ENCODE measurements around the gene JAKMIP2. TPM values are rescaled to one million over a fixed set of nuclear protein-coding genes. Genes with fewer than 3 reads are reported as not detected.

Gene JAKMIP2
- total RNA-seq, 5 donors from 2014 or later (not counting 1 experiment from before 2014, with no cell fraction given), result 1.8 to 8.3 (median 5.7) TPM

- H3K27me3 Mint-ChIP-seq, result no peaks in the 10 kb centered on the region
- 69% methylated on average over 3 of the region's 4 CpGs for WGBS (ENCODE audit: insufficient coverage)
- H3K4me1 Mint-ChIP-seq, result peaks cover 0 to 4% (median 0%) of the 10 kb centered on the region in 3 donors
- peaks cover 4% of the 10 kb centered on the region for H3K36me3 Mint-ChIP-seq
- no peak overlapping the region for H3K4me3 Mint-ChIP-seq
- Histone ChIP-seq H3K36me3 (ENCODE audit: control insufficient read depth in 2 of 2, extremely low read depth in 1 of 2, insufficient read depth in 1 of 2, low read length in 1 of 2) (no peaks in the 10 kb centered on the region), H3K4me1 (ENCODE audit: control insufficient read depth in 1 of 2, extremely low read depth in 1 of 2, insufficient read depth in 2 of 2, low read length in 2 of 2) (no peaks in the 10 kb centered on the region), H3K27ac (ENCODE audit: low read length) (no peak overlapping the region), H3K27me3 (replicated peaks in 1 of 2; ENCODE audit: control insufficient read depth in 2 of 2, extremely low read depth in 1 of 2, insufficient read depth in 2 of 2, low read length in 1 of 2) (no peaks in the 10 kb centered on the region), H3K4me3 (ENCODE audit: control insufficient read depth in 1 of 2, extremely low read depth in 1 of 2, low read length in 1 of 2) (no peak overlapping the region), H3K9me3 (no peaks in the 10 kb centered on the region)
- CTCF ChIA-PET, result no interaction called here
- no peak for ATAC-seq (replicated peaks in 1 of 4)
- H3K27ac Mint-ChIP-seq, result no peak overlapping the region
- POLR2A ChIA-PET, result no interaction called here
- no peak for DNase-seq
- no peaks in the 10 kb centered on the region for H3K9me3 Mint-ChIP-seq
Observed at GRCh38 chr5:147763791-147764525, 18.6 kb downstream of the JAKMIP2 start.

- Mint-ChIP-seq H3K4me1 (peaks cover 0 to 5% (median 0%) of the 10 kb centered on the region in 3 donors), H3K27me3 (no peaks in the 10 kb centered on the region), H3K9me3 (no peaks in the 10 kb centered on the region), H3K27ac (no peak overlapping the region), H3K36me3 (peaks cover 4% of the 10 kb centered on the region), H3K4me3 (no peak overlapping the region)
- WGBS (ENCODE audit: insufficient coverage), result 88% methylated on average over 1 of the region's 2 CpGs
- DNase-seq (no peak), ATAC-seq (replicated peaks in 1 of 4) (no peak)
- Histone ChIP-seq H3K9me3 (no peaks in the 10 kb centered on the region), H3K27ac (ENCODE audit: low read length) (no peak overlapping the region), H3K36me3 (ENCODE audit: control insufficient read depth in 2 of 2, extremely low read depth in 1 of 2, insufficient read depth in 1 of 2, low read length in 1 of 2) (no peaks in the 10 kb centered on the region), H3K4me3 (ENCODE audit: control insufficient read depth in 1 of 2, extremely low read depth in 1 of 2, low read length in 1 of 2) (no peak overlapping the region), H3K4me1 (ENCODE audit: control insufficient read depth in 1 of 2, extremely low read depth in 1 of 2, insufficient read depth in 2 of 2, low read length in 2 of 2) (no peaks in the 10 kb centered on the region), H3K27me3 (replicated peaks in 1 of 2; ENCODE audit: control insufficient read depth in 2 of 2, extremely low read depth in 1 of 2, insufficient read depth in 2 of 2, low read length in 1 of 2) (no peaks in the 10 kb centered on the region)
- ChIA-PET CTCF (no interaction called here), POLR2A (no interaction called here)
Observed at GRCh38 chr5:147760086-147760875, 22.2 kb downstream of the JAKMIP2 start.

- H3K4me1 ChIP-seq (ENCODE audit: control insufficient read depth in 1 of 2, extremely low read depth in 1 of 2, insufficient read depth in 2 of 2, low read length in 2 of 2), result no peaks in the 10 kb centered on the region
- WGBS (ENCODE audit: insufficient coverage), result 75% methylated on average over 1 of the region's 1 CpG
- Mint-ChIP-seq H3K9me3 (no peaks in the 10 kb centered on the region), H3K27ac (no peak overlapping the region), H3K36me3 (peaks cover 4% of the 10 kb centered on the region), H3K27me3 (no peaks in the 10 kb centered on the region), H3K4me3 (no peak overlapping the region), H3K4me1 (peaks cover 0 to 5% (median 0%) of the 10 kb centered on the region in 3 donors)
- no peaks in the 10 kb centered on the region for H3K36me3 ChIP-seq (ENCODE audit: control insufficient read depth in 2 of 2, extremely low read depth in 1 of 2, insufficient read depth in 1 of 2, low read length in 1 of 2)
- H3K4me3 ChIP-seq (ENCODE audit: control insufficient read depth in 1 of 2, extremely low read depth in 1 of 2, low read length in 1 of 2), result no peak overlapping the region
- ATAC-seq (replicated peaks in 1 of 4) (no peak), DNase-seq (no peak)
- ChIA-PET CTCF (no interaction called here), POLR2A (no interaction called here)
- H3K27ac ChIP-seq (ENCODE audit: low read length), result no peak overlapping the region
- no peaks in the 10 kb centered on the region for H3K9me3 ChIP-seq
- H3K27me3 ChIP-seq (replicated peaks in 1 of 2; ENCODE audit: control insufficient read depth in 2 of 2, extremely low read depth in 1 of 2, insufficient read depth in 2 of 2, low read length in 1 of 2), result no peaks in the 10 kb centered on the region
Observed at GRCh38 chr5:147759441-147759840, 23.1 kb downstream of the JAKMIP2 start.

- Mint-ChIP-seq H3K9me3 (no peaks in the 10 kb centered on the region), H3K27me3 (no peaks in the 10 kb centered on the region), H3K27ac (no peak overlapping the region), H3K36me3 (peaks cover 15% of the 10 kb centered on the region), H3K4me1 (peaks cover 0 to 1% (median 0%) of the 10 kb centered on the region in 3 donors), H3K4me3 (no peak overlapping the region)
- H3K9me3 ChIP-seq, result no peaks in the 10 kb centered on the region
- CTCF ChIA-PET, result no interaction called here
- POLR2A ChIA-PET, result no interaction called here
- H3K4me1 ChIP-seq (ENCODE audit: control insufficient read depth in 1 of 2, extremely low read depth in 1 of 2, insufficient read depth in 2 of 2, low read length in 2 of 2), result no peaks in the 10 kb centered on the region
- H3K36me3 ChIP-seq (ENCODE audit: control insufficient read depth in 2 of 2, extremely low read depth in 1 of 2, insufficient read depth in 1 of 2, low read length in 1 of 2), result no peaks in the 10 kb centered on the region
- no peak for DNase-seq
- H3K27me3 ChIP-seq (replicated peaks in 1 of 2; ENCODE audit: control insufficient read depth in 2 of 2, extremely low read depth in 1 of 2, insufficient read depth in 2 of 2, low read length in 1 of 2), result no peaks in the 10 kb centered on the region
- ATAC-seq (replicated peaks in 1 of 4), result no peak
- H3K27ac ChIP-seq (ENCODE audit: low read length), result no peak overlapping the region
- no peak overlapping the region for H3K4me3 ChIP-seq (ENCODE audit: control insufficient read depth in 1 of 2, extremely low read depth in 1 of 2, low read length in 1 of 2)
Observed at GRCh38 chr5:147756566-147756965, 26.0 kb downstream of the JAKMIP2 start.

- peaks cover 21% of the 10 kb centered on the region for H3K36me3 Mint-ChIP-seq
- no peaks in the 10 kb centered on the region for H3K9me3 ChIP-seq
- no peaks in the 10 kb centered on the region for H3K27me3 ChIP-seq (replicated peaks in 1 of 2; ENCODE audit: control insufficient read depth in 2 of 2, extremely low read depth in 1 of 2, insufficient read depth in 2 of 2, low read length in 1 of 2)
- H3K27ac ChIP-seq (ENCODE audit: low read length), result no peak overlapping the region
- ChIA-PET POLR2A (no interaction called here), CTCF (no interaction called here)
- peaks cover 0 to 1% (median 0%) of the 10 kb centered on the region in 3 donors for H3K4me1 Mint-ChIP-seq
- H3K27me3 Mint-ChIP-seq, result no peaks in the 10 kb centered on the region
- no peaks in the 10 kb centered on the region for H3K9me3 Mint-ChIP-seq
- H3K4me1 ChIP-seq (ENCODE audit: control insufficient read depth in 1 of 2, extremely low read depth in 1 of 2, insufficient read depth in 2 of 2, low read length in 2 of 2), result no peaks in the 10 kb centered on the region
- H3K4me3 Mint-ChIP-seq, result no peak overlapping the region
- H3K27ac Mint-ChIP-seq, result no peak overlapping the region
- ATAC-seq (replicated peaks in 1 of 4), result no peak
- no peak for DNase-seq
- no peaks in the 10 kb centered on the region for H3K36me3 ChIP-seq (ENCODE audit: control insufficient read depth in 2 of 2, extremely low read depth in 1 of 2, insufficient read depth in 1 of 2, low read length in 1 of 2)
- no peak overlapping the region for H3K4me3 ChIP-seq (ENCODE audit: control insufficient read depth in 1 of 2, extremely low read depth in 1 of 2, low read length in 1 of 2)
- no CpG with 5 or more reads among the region's 3 CpGs for WGBS (ENCODE audit: insufficient coverage)
Observed at GRCh38 chr5:147754372-147755122, 28.0 kb downstream of the JAKMIP2 start.

GRCh38 chr5:147753765-147754164 is 28.8 kb downstream of the JAKMIP2 start:
- CTCF ChIA-PET, result no interaction called here
- ATAC-seq (replicated peaks in 1 of 4), result no peak

More at GRCh38 chr5:147753765-147754164, 28.8 kb downstream of the JAKMIP2 start:
- no peaks in the 10 kb centered on the region for H3K27me3 ChIP-seq (replicated peaks in 1 of 2; ENCODE audit: control insufficient read depth in 2 of 2, extremely low read depth in 1 of 2, insufficient read depth in 2 of 2, low read length in 1 of 2)
- Mint-ChIP-seq H3K27me3 (no peaks in the 10 kb centered on the region), H3K36me3 (peaks cover 21% of the 10 kb centered on the region), H3K9me3 (no peaks in the 10 kb centered on the region), H3K27ac (no peak overlapping the region), H3K4me3 (no peak overlapping the region), H3K4me1 (no peaks in the 10 kb centered on the region)
- WGBS (ENCODE audit: insufficient coverage), result no CpG with 5 or more reads among the region's 1 CpG
- no peak for DNase-seq
- no peaks in the 10 kb centered on the region for H3K9me3 ChIP-seq
- no peaks in the 10 kb centered on the region for H3K4me1 ChIP-seq (ENCODE audit: control insufficient read depth in 1 of 2, extremely low read depth in 1 of 2, insufficient read depth in 2 of 2, low read length in 2 of 2)
- no peaks in the 10 kb centered on the region for H3K36me3 ChIP-seq (ENCODE audit: control insufficient read depth in 2 of 2, extremely low read depth in 1 of 2, insufficient read depth in 1 of 2, low read length in 1 of 2)
- POLR2A ChIA-PET, result no interaction called here
- no peak overlapping the region for H3K4me3 ChIP-seq (ENCODE audit: control insufficient read depth in 1 of 2, extremely low read depth in 1 of 2, low read length in 1 of 2)
- no peak overlapping the region for H3K27ac ChIP-seq (ENCODE audit: low read length)
